Adrenal gland (tissue), 5 donors: ENCODE results near the gene SYNPO2.

Experiments used
- CTCF ChIP-seq, 6 experiments: fragments of 450-650 bp in 4 of 6; fragments of 200-600 bp in 2 of 6; sonication (generic) in 1 of 6; IDR thresholded peaks; 1 replicate in 5 of 6; 2 replicates in 1 of 6; pipeline versions ENCODE4 v1.5.1 to v1.8.0; 2016 to 2021; ENCODE audit warnings: antibody characterized with exemption in 6 of 6, mild to moderate bottlenecking in 2 of 6, moderate library complexity in 1 of 6
- POLR2A ChIP-seq, 2 donors: fragments of 450-650 bp; IDR thresholded peaks; one replicate each; pipeline ENCODE4 v1.6.1; 2017; ENCODE audit warnings: antibody characterized with exemption in 2 of 2, mild to moderate bottlenecking in 2 of 2, moderate library complexity in 1 of 2
- donor health status: DM: no; HTN: no; CAD: no.

GRCh38 chr4:119030536-119030890, 141.9 kb downstream of the SYNPO2 start:
- TF ChIP-seq CTCF (IDR thresholded peaks at IDR 0.05) (no peak), POLR2A (IDR thresholded peaks at IDR 0.05) (no peak)
